Measurements from ENCODE around the gene SLC12A8.

SLC12A8 gene

GRCh38 chr3:125073390-125073905 lies 139.1 kb downstream of the SLC12A8 start:
- DNase-seq (ENCODE audit: low spot score) = no peak

GRCh38 chr3:125072749-125073389 lies 139.7 kb downstream of the SLC12A8 start:
- DNase-seq (ENCODE audit: low spot score) = no peak

- DNase-seq (ENCODE audit: low spot score) = no peak
Observed at GRCh38 chr3:125072301-125072700, 140.2 kb downstream of the SLC12A8 start.

DNA sequence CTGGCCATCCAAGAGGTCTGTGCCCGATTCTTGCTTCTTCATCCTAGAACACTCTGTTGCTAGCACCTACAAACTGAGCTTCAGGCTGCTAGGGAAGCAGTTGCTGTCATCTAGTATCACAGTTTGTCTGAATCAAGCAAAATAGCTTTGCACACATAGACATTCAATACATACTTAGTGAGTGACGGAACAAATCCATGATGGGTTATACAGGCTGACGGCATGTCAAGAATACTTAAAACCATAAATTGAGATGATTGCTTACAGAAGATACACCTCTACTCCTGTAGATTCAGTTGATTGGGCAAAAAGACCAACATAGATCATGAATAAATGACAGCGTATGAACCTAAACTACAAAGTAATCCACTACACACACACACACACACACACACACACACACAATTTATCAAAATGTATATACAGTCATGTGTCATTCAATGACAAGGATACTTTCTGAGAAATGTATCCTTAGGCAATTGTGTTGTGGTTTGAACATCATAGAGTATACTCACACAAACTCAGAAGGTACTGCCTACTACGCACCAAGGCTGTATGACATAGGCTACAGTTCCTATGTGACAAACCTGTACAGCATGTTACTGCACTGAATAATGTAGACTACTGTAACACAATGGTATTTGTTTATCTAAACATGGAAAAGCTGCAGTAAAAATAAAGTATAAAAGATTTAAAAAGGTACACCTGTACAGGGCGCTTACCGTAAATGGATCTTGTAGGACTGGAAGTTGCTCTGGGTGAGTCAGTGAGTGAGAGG lies 142.4 kb downstream of the SLC12A8 start:
- DNase-seq (ENCODE audit: low spot score) = no peak

- no peak for DNase-seq (ENCODE audit: low spot score)
Observed at GRCh38 chr3:125069452-125069851, 143.1 kb downstream of the SLC12A8 start.

GRCh38 chr3:125068265-125068664 lies 144.3 kb downstream of the SLC12A8 start:
- DNase-seq (ENCODE audit: low spot score) = no peak

DNA sequence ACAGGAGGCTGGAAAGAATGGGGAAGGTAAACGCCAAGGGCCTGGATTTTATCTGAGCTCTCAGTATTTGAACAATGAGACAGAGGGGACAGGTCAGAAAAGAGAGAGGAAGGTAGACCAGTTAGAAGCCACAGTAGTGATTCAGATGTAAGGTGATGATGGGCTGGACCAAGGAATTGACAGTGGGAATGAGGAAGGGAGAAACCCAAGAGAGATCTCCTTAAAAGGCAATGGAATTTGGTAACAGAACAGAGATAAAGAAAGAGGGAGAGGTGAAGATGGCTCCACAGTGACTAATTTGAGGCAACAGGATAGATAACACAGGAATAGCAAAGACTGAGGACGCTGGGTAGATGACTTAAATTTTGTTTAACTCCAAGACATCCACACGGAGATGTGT lies 145.3 kb downstream of the SLC12A8 start:
- no peak for DNase-seq (ENCODE audit: low spot score)

DNA sequence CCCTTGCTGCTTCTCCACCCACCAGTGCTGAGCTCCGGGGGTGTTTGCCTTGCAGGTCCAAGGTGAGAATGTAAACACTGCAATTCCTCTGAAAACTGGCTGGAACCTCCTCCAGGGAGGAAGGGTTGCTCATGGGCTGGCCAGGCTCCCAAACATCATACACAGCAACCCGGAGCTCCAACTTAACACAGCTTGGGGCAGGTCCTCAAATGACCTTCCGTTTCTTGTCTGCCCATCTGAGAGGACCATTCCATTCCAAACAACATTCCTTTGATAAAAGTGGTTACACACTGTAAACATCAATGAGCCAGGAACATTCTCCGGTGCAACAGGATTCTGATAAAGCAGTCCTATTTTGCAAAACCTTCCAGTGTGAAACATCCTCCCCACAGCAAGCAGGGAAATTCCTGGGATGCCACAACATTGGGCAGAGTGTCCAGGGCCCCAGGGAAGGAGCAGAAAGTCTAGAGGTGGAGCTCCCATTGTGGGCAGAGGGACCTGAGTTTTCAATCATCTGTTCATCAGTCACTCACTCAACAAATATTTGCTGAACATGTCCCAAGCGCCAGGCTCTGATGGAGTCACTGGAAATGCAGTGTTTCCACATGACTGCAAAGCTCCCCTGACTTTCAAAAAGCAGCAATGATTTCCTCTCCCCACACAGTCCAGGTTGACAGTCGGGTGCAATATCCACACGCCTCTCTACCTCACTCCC lies 149.5 kb downstream of the SLC12A8 start:
- no peak for DNase-seq (ENCODE audit: low spot score)

- no peak for DNase-seq (ENCODE audit: low spot score)
Observed at GRCh38 chr3:125061646-125062045, 150.9 kb downstream of the SLC12A8 start.

GRCh38 chr3:125061170-125061569 lies 151.4 kb downstream of the SLC12A8 start:
- DNase-seq (ENCODE audit: low spot score) = no peak

DNA sequence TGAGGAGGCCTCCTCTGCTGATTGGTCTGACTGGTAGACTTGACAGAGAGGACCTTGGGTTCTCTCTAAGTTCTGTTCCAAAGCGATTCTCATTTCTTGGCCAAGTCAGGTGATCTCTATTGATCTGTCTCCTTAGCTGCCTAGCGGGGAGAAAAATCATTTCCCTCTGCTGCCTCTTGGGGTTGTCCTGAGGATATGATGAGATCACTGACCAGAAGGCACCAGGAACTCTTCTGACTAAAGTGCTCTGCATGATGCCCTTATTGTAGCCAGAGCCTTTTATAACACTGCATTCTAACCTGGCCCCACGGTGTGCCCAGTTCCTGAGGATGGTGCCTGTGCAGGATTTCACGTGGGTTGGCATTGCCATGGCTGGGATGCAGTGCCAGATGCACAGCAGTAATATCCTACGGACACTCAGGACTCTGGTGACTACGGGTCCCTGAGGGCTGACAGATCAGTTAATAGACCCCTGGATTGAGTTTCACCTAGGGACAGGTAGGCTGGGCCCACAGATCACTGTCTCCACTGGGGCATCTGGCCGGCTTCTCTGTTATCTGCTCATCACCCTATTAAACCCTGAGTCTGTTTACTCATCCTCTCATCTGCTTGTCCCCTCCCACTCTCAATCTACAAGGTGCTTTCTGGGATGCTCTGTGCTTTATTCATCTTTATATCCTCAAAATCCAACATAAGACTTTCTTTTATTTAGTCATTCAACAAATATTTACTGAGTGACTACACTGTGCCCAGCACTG lies 152.9 kb downstream of the SLC12A8 start:
- DNase-seq (ENCODE audit: low spot score) = no peak

DNA sequence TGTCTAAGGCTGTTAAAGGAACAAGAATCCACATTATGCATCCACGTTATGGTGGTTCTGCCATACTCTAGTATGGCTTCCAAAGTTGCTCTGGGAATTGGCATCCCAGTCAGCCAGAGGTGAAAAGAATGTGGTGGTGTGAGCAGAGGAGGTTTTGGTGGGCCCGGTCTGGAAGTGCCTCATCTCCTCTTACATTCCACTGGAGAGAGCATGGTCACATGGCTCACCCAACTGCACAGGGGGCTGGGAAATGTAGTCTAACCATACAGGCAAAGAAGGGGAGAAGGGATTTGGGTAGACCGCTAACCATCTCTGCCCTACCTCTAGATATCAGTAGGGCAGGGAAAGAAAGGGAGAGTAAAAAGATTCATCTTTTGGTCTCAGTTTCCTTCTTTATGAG lies 153.6 kb downstream of the SLC12A8 start:
- DNase-seq (ENCODE audit: low spot score) = no peak

DNA sequence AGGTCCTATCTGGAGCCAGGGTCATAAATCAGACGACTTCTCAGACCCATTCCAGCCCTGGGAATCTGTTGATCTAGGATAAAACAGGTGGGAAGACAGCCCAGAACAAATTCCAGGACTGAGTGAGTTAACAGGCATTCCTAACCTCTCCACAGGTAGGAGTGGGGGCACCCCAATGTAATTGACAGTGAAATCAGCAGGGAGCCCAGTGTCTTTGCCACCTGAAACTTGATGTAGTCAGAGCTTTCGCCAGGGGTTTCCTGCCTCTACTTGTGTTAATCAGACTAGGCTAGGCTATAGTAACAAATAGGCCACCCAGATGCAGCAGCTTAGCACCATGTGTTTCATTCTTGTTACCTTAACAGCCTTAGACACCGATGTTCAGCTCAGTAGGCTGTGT lies 154.0 kb downstream of the SLC12A8 start:
- DNase-seq (ENCODE audit: low spot score) = no peak

DNA sequence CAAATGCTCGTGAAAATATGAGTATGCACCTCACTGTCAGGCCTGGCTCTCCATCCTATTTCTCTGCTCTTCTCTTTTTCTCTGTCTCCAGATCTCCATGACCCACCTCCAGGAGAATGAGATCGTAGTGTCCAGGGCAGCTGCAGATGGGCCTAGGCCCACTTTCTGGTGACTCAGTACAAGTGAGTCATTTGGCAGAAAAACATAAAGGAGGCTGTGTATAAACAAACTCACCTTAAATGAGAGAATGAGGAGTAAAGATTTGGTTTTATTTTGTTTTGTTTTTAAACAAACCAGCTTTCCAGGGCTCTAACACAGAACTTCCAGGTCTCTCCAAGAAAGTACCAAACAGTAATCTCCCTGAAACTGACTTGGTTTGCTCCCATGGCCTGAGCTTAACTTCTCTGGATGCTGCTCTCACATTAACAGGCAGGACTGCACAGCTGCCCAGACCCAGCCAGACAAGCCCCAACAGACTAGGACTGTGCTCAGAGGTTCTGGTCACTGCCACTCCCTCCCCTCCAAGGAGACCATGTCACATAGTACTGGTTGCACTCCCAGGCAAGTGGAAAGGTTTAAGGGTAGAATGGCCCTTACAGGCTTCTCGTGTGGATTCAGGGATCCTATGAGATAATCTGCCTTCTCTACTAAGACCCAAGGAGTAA lies 155.2 kb downstream of the SLC12A8 start:
- no peak for DNase-seq (ENCODE audit: low spot score)

DNA sequence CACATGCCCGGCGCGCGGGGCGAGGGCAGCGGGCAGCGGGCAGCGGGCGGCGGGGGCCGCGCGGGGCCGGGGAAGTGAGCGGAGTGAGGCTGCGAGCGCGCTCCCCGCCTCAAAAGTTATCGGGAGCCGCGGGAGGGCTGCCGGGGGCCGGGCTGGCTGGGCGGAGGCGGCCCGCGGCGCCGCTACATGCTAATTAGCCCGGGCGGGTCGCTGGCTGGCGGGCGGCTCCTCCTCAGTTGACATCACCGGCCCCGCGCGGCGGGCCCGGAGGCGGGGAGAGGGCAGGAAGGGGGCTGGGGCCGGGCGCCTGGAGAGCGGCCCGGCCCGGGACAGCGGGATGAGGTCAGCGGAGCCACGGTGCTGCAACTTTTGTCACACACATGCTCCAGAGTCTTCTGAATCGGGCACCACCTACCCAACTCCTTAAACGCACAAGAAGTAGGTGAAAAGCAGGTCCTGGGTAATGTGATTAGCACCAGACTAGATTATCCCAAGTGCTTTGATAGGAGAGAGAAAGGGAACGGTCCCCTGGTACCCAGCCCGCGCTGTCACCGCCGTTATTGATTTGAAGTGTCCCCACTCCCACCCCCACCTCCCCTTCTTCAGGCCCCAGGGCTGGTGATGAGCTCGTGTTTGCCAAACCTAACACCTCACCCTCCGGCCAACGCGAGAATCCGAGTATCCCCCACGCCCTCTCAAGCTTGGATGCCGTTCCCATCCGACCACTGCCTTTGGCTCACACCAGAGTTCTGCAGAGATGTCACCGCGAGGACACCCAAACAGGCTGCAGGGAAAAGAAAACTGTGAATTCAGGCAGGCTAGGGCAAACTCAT lies 156.4 kb downstream of the SLC12A8 start, which contains the start of gene HEG1:
HEG1 (minus strand) TSS at position 85 of the 833 bp plus-strand sequence. CDS start 107 bp downstream, outside the sequence.
- peak; percentile 68 for DNase-seq (ENCODE audit: low spot score)

DNA sequence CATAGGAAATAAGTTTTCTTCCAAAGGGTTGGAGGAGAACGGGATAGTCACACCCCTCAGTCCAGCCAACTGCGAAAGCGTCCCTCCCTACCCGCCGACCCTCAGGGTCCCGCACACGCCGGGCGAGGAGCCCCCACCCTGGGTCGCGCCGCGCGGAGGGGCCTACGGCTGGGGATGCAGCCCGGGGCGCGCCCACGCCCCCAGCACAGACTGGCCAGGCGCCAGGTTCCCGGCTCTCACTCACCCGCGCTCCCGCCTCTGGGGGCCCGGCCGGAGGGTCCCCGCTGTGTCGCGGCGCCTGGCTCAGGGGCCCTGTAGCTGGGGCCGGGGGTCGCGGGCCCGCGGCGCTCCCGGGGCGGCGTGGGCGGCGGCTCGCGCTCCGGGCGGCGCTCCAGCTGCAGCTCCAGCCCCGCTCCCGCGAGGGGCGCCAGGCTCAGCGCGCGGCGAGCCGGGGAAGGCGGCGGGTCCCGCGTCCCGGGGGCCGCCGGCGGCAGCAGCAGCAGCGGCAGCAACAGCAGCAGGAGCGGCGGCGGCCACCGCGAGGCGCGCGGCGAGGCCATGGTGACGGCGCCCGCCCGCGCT lies 157.1 kb downstream of the SLC12A8 start:
- no peak for DNase-seq (ENCODE audit: low spot score)

GRCh38 chr3:125054449-125055329 lies 157.9 kb downstream of the SLC12A8 start:
- DNase-seq (ENCODE audit: low spot score) = peak; percentile 41

GRCh38 chr3:125054062-125054448 lies 158.5 kb downstream of the SLC12A8 start:
- no peak for DNase-seq (ENCODE audit: low spot score)

- DNase-seq (ENCODE audit: low spot score) = no peak
Observed at GRCh38 chr3:125053304-125053699, 159.2 kb downstream of the SLC12A8 start.
